AG09309 (cell line): Measurements from ENCODE around the gene ADGRV1.
"Not testable (repeated sequence)": the region's sequence is repeated elsewhere in the genome, so short reads cannot be mapped to it uniquely, and the experiment has no call there.

Experiments
- DNase-seq: peaks from one replicate; pipeline ENCODE4 v3.0.0-alpha.2; 2010; ENCODE audit warnings: low read depth
- H3K4me3 ChIP-seq: 2 replicates; pipeline ENCODE4 v1.5.1; 2011; ENCODE audit warnings: mild to moderate bottlenecking, low read depth, low read length, moderate library complexity; ENCODE audit not compliant: control insufficient read depth
- TF ChIP-seq, protein P1 (sequence below): IDR thresholded peaks from 2 replicates; pipeline ENCODE4 v1.5.1; 2011; ENCODE audit warnings: mild to moderate bottlenecking, low read depth, low read length, inconsistent platforms; ENCODE audit not compliant: insufficient read depth, control insufficient read depth; ENCODE audit errors: missing control alignments

Gene ADGRV1

DNA sequence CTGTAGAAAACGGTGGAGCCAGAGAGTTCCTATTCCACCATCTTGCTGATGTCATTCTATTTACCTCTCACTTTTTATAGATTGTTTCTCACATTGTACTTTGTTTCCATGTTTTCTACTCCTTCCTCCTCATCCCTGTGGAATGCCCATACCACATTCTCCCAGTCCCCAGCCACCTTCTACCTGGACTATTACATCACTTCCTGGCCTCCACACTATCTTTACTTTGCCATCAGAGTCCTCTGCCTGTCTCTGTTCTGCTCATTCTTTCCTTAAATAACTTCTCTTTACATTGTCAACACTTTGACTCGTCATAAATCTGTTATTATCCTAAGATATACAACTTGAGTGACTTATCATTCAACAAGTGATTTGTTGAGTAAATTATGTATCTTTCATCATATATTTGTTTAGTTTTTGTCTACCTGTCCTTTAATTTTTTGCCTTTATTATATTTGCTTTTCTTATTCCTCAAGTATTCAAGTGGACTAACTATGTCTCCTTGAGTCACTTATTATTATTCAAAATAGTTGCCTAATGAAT is 182.5 kb downstream of the ADGRV1 start:
- H3K4me3 ChIP-seq = no peak overlapping the region
- TF ChIP-seq, protein P1, sequence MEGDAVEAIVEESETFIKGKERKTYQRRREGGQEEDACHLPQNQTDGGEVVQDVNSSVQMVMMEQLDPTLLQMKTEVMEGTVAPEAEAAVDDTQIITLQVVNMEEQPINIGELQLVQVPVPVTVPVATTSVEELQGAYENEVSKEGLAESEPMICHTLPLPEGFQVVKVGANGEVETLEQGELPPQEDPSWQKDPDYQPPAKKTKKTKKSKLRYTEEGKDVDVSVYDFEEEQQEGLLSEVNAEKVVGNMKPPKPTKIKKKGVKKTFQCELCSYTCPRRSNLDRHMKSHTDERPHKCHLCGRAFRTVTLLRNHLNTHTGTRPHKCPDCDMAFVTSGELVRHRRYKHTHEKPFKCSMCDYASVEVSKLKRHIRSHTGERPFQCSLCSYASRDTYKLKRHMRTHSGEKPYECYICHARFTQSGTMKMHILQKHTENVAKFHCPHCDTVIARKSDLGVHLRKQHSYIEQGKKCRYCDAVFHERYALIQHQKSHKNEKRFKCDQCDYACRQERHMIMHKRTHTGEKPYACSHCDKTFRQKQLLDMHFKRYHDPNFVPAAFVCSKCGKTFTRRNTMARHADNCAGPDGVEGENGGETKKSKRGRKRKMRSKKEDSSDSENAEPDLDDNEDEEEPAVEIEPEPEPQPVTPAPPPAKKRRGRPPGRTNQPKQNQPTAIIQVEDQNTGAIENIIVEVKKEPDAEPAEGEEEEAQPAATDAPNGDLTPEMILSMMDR = no peak
- DNase-seq = no peak

DNA sequence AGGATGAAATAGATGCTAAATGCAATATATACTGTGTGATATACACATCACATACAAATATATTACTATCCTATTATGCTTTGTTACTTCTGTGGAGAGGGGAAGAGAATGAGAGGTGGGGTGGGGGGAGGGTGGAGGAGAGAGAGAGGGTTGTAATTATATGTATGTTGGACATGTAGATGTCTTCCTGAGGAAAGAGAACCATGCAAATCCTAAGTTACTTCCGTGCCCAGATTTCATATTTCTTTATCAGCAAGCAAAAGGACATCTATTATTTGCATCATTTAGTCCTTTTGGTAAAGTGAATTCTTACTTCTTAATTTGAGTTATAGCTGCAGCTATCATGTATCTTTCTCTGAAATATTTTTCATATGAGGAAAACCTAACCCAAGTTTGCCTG is 187.5 kb downstream of the ADGRV1 start:
- no peak overlapping the region for H3K4me3 ChIP-seq
- TF ChIP-seq, protein P1 = no peak
- DNase-seq = no peak

DNA sequence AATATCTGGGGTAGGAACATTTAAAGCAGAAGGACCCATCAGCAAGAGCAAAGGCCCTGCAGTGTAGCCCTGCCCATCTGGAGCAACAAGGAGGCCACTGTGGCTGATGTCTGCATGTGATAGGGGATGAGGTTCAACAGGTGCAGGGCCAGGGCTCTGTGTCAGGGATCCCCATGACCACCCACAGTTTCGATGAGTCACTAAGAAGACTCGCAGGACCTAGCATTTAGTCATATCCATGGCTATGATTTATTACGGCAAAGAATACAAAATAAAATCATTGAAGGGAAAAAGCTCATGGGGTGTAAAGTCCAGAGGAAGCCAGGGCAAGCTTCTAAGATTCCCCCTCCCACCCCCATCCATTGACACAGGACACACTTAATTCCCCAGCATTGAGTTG is 188.6 kb downstream of the ADGRV1 start:
- H3K4me3 ChIP-seq = no peak overlapping the region
- no peak for DNase-seq
- TF ChIP-seq, protein P1 = no peak

DNA sequence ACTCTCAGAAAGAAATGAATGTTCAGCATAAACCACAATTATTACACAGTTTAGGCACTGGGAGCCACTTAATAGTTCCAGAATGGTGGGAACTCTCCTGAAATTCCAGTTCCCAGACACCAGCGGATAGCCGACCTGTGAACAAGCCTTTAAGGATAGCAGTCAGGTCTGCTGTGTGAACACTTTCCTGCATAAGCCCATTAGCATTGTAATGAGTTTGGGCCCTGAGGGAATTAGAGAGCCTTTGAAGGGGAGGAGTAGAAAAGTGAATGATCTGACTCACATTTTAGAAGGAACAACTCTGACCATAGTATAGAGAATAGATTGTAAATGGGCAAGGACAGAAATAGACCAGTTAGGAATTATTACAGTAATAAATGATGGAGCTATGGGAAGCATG is 189.1 kb downstream of the ADGRV1 start:
- TF ChIP-seq, protein P1 = no peak
- no peak overlapping the region for H3K4me3 ChIP-seq
- DNase-seq = no peak

DNA sequence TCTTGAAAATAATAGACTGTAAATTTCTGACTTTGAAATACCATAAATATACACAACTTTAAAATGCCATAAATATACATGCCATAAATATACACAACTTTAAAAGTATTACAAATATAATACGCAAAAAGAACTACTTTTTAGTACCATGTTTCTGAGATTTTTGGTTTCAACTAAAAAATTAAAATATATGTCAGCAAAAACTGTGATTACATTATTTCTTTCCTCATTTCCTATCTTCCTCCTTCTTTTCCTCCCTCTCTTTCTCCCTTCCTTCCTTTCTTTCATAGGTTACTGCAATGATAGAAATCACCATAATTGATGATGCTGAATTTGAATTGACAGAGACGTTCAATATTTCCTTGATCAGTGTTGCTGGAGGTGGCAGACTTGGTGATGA is 200.5 kb downstream of the ADGRV1 start:
- H3K4me3 ChIP-seq = no peak overlapping the region
- TF ChIP-seq, protein P1 = no peak
- no peak for DNase-seq

DNA sequence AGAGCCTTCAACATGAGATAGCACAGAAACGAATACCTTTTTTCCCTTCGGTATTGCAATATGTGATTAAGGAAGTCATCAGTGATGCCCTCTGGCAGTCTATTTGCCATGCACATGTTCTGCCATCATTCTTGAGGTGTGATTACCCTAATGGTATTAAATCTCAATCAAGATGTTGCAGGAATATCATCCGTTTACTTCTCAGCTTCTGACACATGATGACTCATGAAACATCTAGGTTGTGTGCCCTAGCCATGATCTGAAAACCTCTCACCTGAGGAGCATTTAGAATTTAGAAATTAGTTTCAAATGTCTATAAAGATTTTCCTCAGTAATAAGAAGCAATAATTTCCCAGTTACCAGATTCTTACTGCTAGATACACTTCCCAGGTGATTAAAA is 209.1 kb downstream of the ADGRV1 start:
- no peak for DNase-seq
- H3K4me3 ChIP-seq = no peak overlapping the region
- TF ChIP-seq, protein P1 = no peak

DNA sequence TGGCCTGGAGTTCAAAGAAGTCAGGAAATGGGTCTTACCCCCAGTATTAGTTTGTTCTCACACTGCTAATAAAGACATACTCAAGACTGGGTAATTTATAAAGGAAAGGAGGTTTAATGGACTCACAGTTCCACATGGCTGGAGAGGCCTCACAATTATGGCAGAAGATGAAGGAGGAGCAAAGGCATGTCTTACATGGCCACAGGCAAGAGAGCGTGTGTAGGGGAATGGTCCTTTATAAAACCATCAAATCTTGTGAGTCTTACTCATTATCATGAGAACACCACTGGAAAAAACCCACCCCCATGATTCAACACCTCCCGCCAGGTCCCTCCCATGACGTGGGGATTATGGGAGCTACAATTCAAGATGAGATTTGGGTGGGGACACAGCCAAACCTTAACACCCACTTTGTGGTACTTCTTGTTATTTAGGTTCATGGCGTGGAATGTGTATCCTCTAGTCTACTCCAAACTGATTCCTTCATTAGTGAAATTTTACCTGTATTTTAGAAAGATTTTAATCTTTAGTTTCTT is 211.5 kb downstream of the ADGRV1 start:
- not testable (repeated sequence) for H3K4me3 ChIP-seq, DNase-seq
